Kidney (tissue), 14 donors: Measurements from ENCODE around the gene TMEM239. TPM values are rescaled to one million over a fixed set of nuclear protein-coding genes. Genes with fewer than 3 reads are reported as not detected.
A peak's percentile ranks its signal among the peaks of the same experiment; 100 is the strongest.

Experiments used
- DNase-seq, 5 donors: peaks; one replicate each; pipeline ENCODE4 v3.0.0-alpha.2; 2013 to 2020
- FAIRE-seq: peaks from 2 replicates; lab custom pipeline; 2012; peaks lifted over from hg19 to GRCh38; lab: Jason Lieb, UNC
- H3K27ac ChIP-seq, 2 donors: one replicate each; pipeline ENCODE4 v1.7.0; 2013; ENCODE audit warnings: low read depth in 2 of 2, low read length in 2 of 2, inconsistent platforms in 1 of 2
- H3K27me3 ChIP-seq: one replicate; pipeline ENCODE4 v1.7.1; 2013; ENCODE audit warnings: low read length, inconsistent platforms; ENCODE audit not compliant: control insufficient read depth, insufficient read depth
- H3K36me3 ChIP-seq, 3 donors: one replicate each; pipeline versions ENCODE4 v1.7.0 to v1.7.1; 2013; ENCODE audit warnings: low read length in 3 of 3, control low read depth in 1 of 3, inconsistent platforms in 1 of 3; ENCODE audit not compliant: insufficient read depth in 3 of 3, control insufficient read depth in 2 of 3
- H3K4me1 ChIP-seq, 3 donors: one replicate each; pipeline versions ENCODE4 v1.7.0 to v1.7.1; 2013; ENCODE audit warnings: low read length in 3 of 3, inconsistent platforms in 1 of 3, low read depth in 1 of 3; ENCODE audit not compliant: control insufficient read depth in 2 of 3, insufficient read depth in 2 of 3
- H3K4me3 ChIP-seq, 3 donors: one replicate each; pipeline versions ENCODE4 v1.7.0 to v1.8.1; 2013; ENCODE audit warnings: low read length in 3 of 3, control low read depth in 1 of 3, inconsistent platforms in 1 of 3
- H3K9ac ChIP-seq, 3 donors: one replicate each; pipeline versions ENCODE4 v1.7.0 to v1.7.1; 2013; ENCODE audit warnings: low read length in 3 of 3, control low read depth in 1 of 3, inconsistent platforms in 1 of 3
- H3K9me3 ChIP-seq, 3 donors: one replicate each; pipeline versions ENCODE4 v1.7.0 to v1.7.1; 2013; ENCODE audit warnings: low read length in 3 of 3, control low read depth in 1 of 3, inconsistent platforms in 1 of 3; ENCODE audit not compliant: control insufficient read depth in 2 of 3, insufficient read depth in 1 of 3
- CTCF ChIP-seq: IDR thresholded peaks from 3 replicates; pipeline ENCODE4 v1.5.1; 2012; ENCODE audit warnings: mild to moderate bottlenecking, moderate library complexity, borderline replicate concordance; ENCODE audit not compliant: insufficient read depth; ENCODE audit errors: extremely low read depth
- intact Hi-C: fragments of 100-400 bp; cut with DNase I; formaldehyde crosslinking; loops from one replicate; pipeline ENCODE4 v1.11.1; 2022
- polyA plus RNA-seq: library from polyadenylated mRNA; stranded (reverse); fragments of 350-450 nt; fragmentation: Illumina TruSeq; extraction: RNeasy Lipid Tissue Mini Kit (QIAGEN cat#74804); gene quantifications from one replicate; pipeline ENCODE4 v1.2.3, GENCODE V29; 2014; ENCODE audit warnings: low read depth, low replicate concordance; ENCODE audit not compliant: insufficient read depth
- total RNA-seq: library from RNA; stranded (reverse); fragmentation: NEBNext Ultra II Directional; extraction: Animal tissue kit (Norgen Biotek cat#: 25700); gene quantifications from one replicate; pipeline ENCODE4 v1.2.1, GENCODE V29; 2021
- donor health status: control.
- donor health status: control.
- donor health status: control.
- donor health status: control.
- donor health status: control.
- donor health status: DM: yes; HTN: yes; CAD: no.
- donor health status: Normal renal cell carcinoma (clear cell type).

Gene TMEM239
- total and polyA plus RNA-seq, 2 donors from 2014 or later, result not detected

GRCh38 chr20:2799688-2800520 lies 16.3 kb upstream of the TMEM239 start:
- H3K4me1 ChIP-seq, result peaks cover 0 to 3% (median 0%) of the 10 kb centered on the region in 3 donors
- H3K4me3 ChIP-seq, result peak overlapping the region in 2 of 3 donors; percentile 47 to 90
- no peak overlapping the region for H3K27ac ChIP-seq
- intact Hi-C loops, result no loop called here
- DNase-seq (peak in 3 of 5 donors; percentile 54 to 66 (median 62)), FAIRE-seq (no peak)
- TF ChIP-seq CTCF, result no peak
- no peaks in the 10 kb centered on the region for H3K36me3 ChIP-seq
- H3K9ac ChIP-seq, result peak overlapping the region in 1 of 3 donors; percentile 82
- H3K9me3 ChIP-seq, result no peaks in the 10 kb centered on the region
- peaks cover 2% of the 10 kb centered on the region for H3K27me3 ChIP-seq

GRCh38 chr20:2800521-2801285 lies 15.5 kb upstream of the TMEM239 start, which contains the start of gene CPXM1:
Gene CPXM1 (minus strand): TSS chr20:2800627. CDS start chr20:2800572, 55 bp downstream.
- intact Hi-C loops, result no loop called here
- Histone ChIP-seq H3K27me3 (peaks cover 2% of the 10 kb centered on the region), H3K4me3 (peak within 1 kb of the TSS in 2 of 3 donors; percentile 47 to 90), H3K4me1 (peaks cover 0 to 3% (median 0%) of the 10 kb centered on the region in 3 donors), H3K36me3 (no peaks in the 10 kb centered on the region), H3K9ac (peak within 1 kb of the TSS in 1 of 3 donors; percentile 82), H3K9me3 (no peaks in the 10 kb centered on the region), H3K27ac (no peak within 1 kb of the TSS)
- TF ChIP-seq CTCF, result no peak
- no peak for FAIRE-seq
- DNase-seq, result peak; percentile 77 to 88 (median 84)

DNA sequence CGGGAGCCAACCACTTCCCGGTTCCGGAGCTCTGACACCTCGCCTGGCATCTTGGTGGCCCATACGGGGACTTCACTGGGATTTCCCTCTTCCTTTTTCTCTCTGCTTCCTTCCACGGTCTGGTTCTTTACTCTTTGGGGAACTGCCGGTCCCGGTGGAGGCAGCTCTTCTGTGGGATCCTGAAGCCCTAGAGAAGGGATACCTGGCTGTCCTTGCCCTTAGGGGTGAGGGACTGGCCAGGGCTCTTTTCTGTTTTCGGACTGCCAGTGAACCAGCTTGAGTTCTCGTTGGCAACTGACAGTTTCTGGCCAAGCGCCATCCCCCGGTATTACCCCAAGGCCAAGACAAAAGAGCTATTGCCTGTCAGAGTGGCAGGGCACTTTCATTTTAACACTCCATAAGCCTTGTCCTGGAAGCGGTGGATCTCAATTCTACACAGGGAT lies 14.9 kb upstream of the TMEM239 start:
- Histone ChIP-seq H3K4me3 (peak overlapping the region in 1 of 3 donors; percentile 65), H3K9ac (no peak overlapping the region), H3K4me1 (peaks cover 0 to 3% (median 3%) of the 10 kb centered on the region in 3 donors), H3K27ac (no peak overlapping the region), H3K36me3 (no peaks in the 10 kb centered on the region), H3K27me3 (peaks cover 5% of the 10 kb centered on the region), H3K9me3 (no peaks in the 10 kb centered on the region)
- FAIRE-seq (no peak), DNase-seq (peak in 1 of 5 donors; percentile 7)
- TF ChIP-seq CTCF, result no peak
- intact Hi-C loops, result no loop called here
